GM19193 (cell line): ENCODE measurements around the gene EGFR.

Experiments used
- POLR2A ChIP-seq: IDR thresholded peaks from 4 replicates; pipeline ENCODE4 v1.6.1; 2011; ENCODE audit not compliant: insufficient read depth, insufficient read length; ENCODE audit errors: extremely low read depth

Gene EGFR

DNA sequence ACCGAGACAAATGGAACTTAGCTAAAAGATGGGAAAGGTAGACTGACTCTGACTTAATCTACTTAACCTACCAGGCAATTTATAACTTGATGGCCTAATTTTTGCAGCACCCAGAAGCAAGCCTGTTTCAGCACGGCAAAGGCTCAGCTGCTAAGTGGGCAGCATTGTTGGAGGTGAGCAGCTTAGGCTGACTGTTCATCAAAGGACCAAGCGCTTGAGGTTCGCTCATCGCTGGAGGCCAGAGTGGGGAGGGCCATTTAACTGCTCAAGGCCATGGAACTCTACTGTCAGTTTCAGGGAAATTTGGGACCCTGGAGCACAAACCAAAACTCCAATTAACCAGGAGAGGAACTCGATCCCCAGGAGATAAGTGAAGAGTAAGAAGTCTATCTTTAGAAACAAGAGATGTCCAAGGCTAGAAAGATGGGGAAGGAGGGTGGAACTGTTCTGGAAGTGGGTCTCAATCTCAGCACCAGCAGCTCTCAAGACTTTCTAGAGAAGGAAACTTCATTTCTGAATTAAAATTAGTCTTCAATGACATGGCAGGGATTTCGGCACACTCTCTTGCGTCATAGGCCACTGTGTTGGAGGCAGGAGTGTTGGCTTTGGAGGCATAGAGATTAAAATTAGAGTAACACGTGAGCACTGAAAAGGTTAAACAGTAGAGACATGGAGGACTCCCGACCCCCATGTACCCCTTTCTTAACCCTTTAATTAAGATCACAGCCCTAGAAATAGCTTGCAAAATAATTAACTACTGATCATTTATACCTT is 43.1 kb downstream of the EGFR start:
- TF ChIP-seq POLR2A = no peak

DNA sequence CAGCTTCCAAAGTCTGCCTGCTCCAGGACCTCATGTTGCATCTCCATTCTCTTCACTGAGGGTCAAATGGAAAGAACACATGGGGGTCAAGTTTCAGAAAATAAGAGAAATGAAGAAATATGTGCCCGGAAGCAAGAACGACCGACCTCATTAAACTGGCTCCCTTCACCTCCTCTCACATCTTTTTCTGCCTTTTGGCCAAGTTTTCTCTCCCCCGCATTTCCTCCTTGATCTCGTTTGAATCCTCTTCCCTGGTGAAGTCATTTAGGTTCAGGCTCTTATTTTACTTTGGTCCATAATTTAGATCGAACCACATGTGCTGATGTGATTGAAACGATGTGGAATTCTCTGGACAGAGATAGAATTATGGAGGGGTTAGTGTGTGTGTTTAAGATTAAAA is 44.2 kb downstream of the EGFR start:
- TF ChIP-seq POLR2A = no peak

DNA sequence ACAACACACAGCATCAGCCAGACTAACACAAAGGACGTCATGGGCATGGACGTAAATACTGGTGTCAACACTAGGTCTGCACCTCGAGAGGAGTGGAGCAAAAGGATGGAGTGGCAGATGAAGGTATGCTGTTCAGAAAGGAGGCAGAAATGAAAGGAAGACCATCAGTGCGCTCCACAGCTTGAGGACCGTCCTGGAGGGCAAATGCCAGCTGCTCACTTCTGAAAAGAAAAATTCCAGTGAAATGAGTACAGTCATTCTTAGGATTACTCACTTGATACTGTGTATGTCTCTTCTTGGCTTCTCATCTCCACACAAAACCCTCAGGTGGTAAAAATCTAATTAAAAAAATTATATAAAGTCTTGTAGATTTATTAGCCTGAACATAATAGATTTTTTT is 44.8 kb downstream of the EGFR start:
- no peak for TF ChIP-seq POLR2A

- no peak for TF ChIP-seq POLR2A
Observed at GRCh38 chr7:55065079-55065478, 46.3 kb downstream of the EGFR start.

DNA sequence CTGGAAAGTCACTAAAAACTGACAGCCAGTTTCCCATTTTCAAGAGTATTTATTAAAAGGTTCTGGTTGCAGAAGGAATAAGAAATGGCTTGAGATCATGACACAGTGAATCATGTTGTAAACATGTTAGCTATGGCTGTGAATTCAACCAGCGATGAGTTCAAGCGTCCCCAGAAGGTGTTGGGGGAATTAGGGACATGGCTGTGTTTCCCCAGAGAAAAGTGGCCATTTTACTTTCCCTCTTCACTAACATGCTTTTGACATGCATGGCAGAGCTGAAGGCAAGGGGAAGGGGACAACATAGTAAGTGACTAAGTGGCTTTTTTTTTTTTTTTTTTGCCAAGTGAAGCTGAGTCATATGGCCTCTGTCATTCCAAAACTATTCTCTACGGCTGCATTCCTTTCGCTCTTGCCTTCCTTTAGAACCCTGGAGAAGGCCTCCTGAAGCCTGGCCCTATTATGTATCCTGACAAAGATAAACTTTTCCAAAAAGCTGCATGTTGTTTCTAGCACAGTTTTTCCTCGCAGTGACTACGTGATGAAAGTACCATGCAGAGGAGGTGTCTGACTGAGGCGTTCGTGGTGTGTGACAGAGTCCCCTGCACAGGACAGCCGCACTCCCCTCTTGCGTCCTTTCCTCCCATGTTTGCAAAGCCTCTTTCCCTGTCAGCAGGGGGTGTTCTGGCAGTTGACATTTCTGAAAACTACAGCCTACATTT is 46.9 kb downstream of the EGFR start:
- no peak for TF ChIP-seq POLR2A

GRCh38 chr7:55066524-55066923 is 47.7 kb downstream of the EGFR start:
- TF ChIP-seq POLR2A = no peak

DNA sequence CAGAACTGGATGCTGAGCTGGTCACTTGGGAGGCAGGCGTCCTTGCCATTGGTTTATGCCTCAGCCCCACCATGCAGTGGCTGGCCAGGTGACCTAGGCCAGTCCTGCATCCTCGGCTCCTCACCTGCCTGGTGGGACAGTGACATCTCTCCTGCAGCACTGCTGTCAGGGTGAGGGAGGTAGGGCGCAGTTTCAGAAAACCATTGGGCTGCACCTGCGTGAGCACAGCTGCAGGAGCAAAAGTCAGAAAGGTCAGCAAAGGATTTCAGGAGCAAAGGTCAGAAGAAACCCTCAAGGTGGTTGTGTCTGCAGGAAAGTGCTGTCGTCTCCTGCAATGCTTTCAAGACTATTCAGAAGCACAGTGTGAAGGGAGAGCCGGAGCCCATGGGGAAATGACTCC is 48.1 kb downstream of the EGFR start:
- TF ChIP-seq POLR2A = no peak

GRCh38 chr7:55067748-55068147 is 48.9 kb downstream of the EGFR start:
- TF ChIP-seq POLR2A = no peak

DNA sequence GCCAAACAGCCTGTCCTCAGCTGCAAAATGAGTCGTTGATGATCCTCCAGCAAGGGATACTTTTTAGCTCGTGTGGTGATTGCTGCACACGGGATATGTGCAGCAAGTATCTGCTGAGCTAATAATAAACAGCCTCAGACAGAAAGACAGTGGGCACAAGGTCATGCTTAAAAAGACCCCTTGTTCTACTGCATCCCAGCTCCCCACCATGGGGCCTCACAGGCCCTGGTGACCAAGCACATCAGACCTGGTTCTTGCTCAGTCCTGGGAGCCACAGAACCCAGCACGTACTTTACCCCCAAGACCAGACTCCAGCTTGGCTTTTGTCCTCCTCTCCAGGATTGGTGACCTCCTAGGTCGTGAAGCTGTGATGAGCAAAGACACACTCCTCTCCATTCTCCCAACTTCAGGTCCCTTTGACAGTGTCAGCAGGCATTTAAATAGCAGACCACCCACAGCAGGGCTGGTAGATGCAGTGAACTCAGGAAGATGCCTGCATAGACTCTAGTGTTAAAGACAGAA is 50.5 kb downstream of the EGFR start:
- TF ChIP-seq POLR2A = no peak

- TF ChIP-seq POLR2A = no peak
Observed at GRCh38 chr7:55070271-55070743, 51.5 kb downstream of the EGFR start.

GRCh38 chr7:55070854-55071253 is 52.0 kb downstream of the EGFR start:
- no peak for TF ChIP-seq POLR2A

DNA sequence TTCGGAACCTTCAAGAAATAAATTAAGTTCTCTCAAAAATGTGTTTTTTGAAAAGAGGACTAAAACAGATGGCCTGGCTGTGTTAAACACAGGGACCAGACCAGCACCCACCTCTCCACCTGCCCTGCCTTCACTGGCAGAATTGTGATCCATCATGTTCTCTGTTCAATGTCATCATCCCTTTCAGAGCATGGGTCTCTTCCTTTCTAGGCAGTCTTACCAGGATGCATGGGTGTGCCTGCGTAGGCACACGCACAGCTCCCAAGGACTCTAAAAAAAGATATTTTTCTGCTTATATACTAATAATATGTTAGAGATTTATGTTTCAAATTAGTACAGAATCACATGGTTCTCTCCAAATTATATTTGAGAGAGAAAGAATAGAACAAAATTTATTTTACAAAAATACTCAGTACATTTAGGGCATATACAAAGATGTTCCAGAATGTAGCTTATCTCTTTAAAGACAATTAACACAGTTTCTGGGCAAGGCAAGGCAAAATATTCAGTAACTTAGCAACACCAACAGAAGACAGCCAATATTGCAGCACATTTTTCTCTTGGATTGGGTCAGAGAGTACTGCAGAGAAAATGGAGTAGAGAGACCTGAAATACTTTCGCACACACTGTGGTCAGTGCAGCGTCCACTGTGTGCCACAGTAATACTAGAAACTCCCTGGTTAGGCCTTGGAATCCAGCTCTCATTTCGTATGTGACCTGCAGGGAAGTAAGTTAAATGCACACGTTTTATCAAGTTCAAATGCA is 52.8 kb downstream of the EGFR start:
- no peak for TF ChIP-seq POLR2A

GRCh38 chr7:55072251-55072650 is 53.4 kb downstream of the EGFR start:
- TF ChIP-seq POLR2A = no peak

- no peak for TF ChIP-seq POLR2A
Observed at GRCh38 chr7:55073051-55073511, 54.3 kb downstream of the EGFR start.

DNA sequence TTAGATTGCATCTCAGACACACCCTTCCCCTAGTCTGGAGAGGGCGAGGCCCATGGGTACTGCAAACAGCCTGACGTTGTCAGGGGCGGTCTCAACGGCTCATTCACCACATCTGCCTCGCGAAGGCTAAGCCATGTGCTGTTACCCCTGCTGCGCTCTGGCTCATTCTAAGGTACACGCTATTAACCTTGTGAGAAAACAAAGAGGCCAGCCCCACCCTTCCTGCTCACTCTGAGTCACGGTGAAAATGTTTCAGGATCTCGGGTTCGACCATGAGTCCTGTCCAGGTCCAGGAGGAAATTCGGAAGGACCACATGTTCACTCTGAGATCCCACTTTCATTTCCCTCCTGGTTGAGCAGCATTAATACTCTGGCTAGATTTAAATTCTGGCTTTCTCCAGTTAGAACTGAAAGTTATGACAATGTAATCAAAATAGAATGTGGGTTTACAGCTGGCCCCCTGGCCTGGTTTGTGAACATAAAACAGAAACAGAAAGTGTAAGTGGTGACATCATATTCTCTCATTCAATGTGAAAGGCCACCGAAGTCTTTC is 55.2 kb downstream of the EGFR start:
- TF ChIP-seq POLR2A = no peak

GRCh38 chr7:55075464-55076021 is 56.7 kb downstream of the EGFR start:
- no peak for TF ChIP-seq POLR2A
